ENCODE data around the gene LMCD1. TPM values are rescaled to one million over a fixed set of nuclear protein-coding genes. Genes with fewer than 3 reads are reported as not detected.
A peak's percentile ranks its signal among the peaks of the same experiment; 100 is the strongest.

Gene LMCD1
- total RNA-seq, 1 donor from 2014 or later: 1.3 TPM

- Mint-ChIP-seq H3K36me3 (ENCODE audit: unreplicated experiment) (no peaks in the 10 kb centered on the region), H3K27me3 (ENCODE audit: unreplicated experiment) (no peaks in the 10 kb centered on the region), H3K4me3 (ENCODE audit: unreplicated experiment) (no peak overlapping the region), H3K4me1 (ENCODE audit: low read depth, unreplicated experiment) (peaks cover 23% of the 10 kb centered on the region), H3K27ac (ENCODE audit: unreplicated experiment) (no peak overlapping the region), H3K9me3 (ENCODE audit: unreplicated experiment) (peaks cover 1% of the 10 kb centered on the region)
- no peak for TF ChIP-seq CTCF (IDR thresholded peaks at IDR 0.05; ENCODE audit: partially characterized antibody, unreplicated experiment)
- DNase-seq: no peak
Observed at GRCh38 chr3:8524656-8525399, 23.2 kb downstream of the LMCD1 start.

GRCh38 chr3:8525893-8526292 lies 24.3 kb downstream of the LMCD1 start:
- no peak for DNase-seq
- H3K4me1 Mint-ChIP-seq (ENCODE audit: low read depth, unreplicated experiment): peaks cover 23% of the 10 kb centered on the region
- no peak overlapping the region for H3K27ac Mint-ChIP-seq (ENCODE audit: unreplicated experiment)
- no peak overlapping the region for H3K4me3 Mint-ChIP-seq (ENCODE audit: unreplicated experiment)
- H3K27me3 Mint-ChIP-seq (ENCODE audit: unreplicated experiment): no peaks in the 10 kb centered on the region
- no peak for TF ChIP-seq CTCF (IDR thresholded peaks at IDR 0.05; ENCODE audit: partially characterized antibody, unreplicated experiment)
- H3K9me3 Mint-ChIP-seq (ENCODE audit: unreplicated experiment): peaks cover 1% of the 10 kb centered on the region
- no peaks in the 10 kb centered on the region for H3K36me3 Mint-ChIP-seq (ENCODE audit: unreplicated experiment)

GRCh38 chr3:8529181-8529637 lies 27.6 kb downstream of the LMCD1 start:
- Mint-ChIP-seq H3K4me3 (ENCODE audit: unreplicated experiment) (peak overlapping the region; percentile 10), H3K4me1 (ENCODE audit: low read depth, unreplicated experiment) (peaks cover 18% of the 10 kb centered on the region), H3K36me3 (ENCODE audit: unreplicated experiment) (peaks cover 5% of the 10 kb centered on the region), H3K9me3 (ENCODE audit: unreplicated experiment) (no peaks in the 10 kb centered on the region), H3K27me3 (ENCODE audit: unreplicated experiment) (no peaks in the 10 kb centered on the region), H3K27ac (ENCODE audit: unreplicated experiment) (peak overlapping the region; percentile 19)
- TF ChIP-seq CTCF (IDR thresholded peaks at IDR 0.05; ENCODE audit: partially characterized antibody, unreplicated experiment): no peak
- DNase-seq: no peak

- TF ChIP-seq CTCF (IDR thresholded peaks at IDR 0.05; ENCODE audit: partially characterized antibody, unreplicated experiment): no peak
- Mint-ChIP-seq H3K4me1 (ENCODE audit: low read depth, unreplicated experiment) (peaks cover 18% of the 10 kb centered on the region), H3K9me3 (ENCODE audit: unreplicated experiment) (no peaks in the 10 kb centered on the region), H3K4me3 (ENCODE audit: unreplicated experiment) (no peak overlapping the region), H3K36me3 (ENCODE audit: unreplicated experiment) (peaks cover 5% of the 10 kb centered on the region), H3K27ac (ENCODE audit: unreplicated experiment) (no peak overlapping the region), H3K27me3 (ENCODE audit: unreplicated experiment) (no peaks in the 10 kb centered on the region)
- no peak for DNase-seq
Observed at GRCh38 chr3:8529738-8530525, 28.3 kb downstream of the LMCD1 start.

GRCh38 chr3:8530581-8530980 lies 29.0 kb downstream of the LMCD1 start:
- peaks cover 18% of the 10 kb centered on the region for H3K4me1 Mint-ChIP-seq (ENCODE audit: low read depth, unreplicated experiment)
- no peak overlapping the region for H3K4me3 Mint-ChIP-seq (ENCODE audit: unreplicated experiment)
- H3K27me3 Mint-ChIP-seq (ENCODE audit: unreplicated experiment): no peaks in the 10 kb centered on the region
- no peak for DNase-seq
- H3K27ac Mint-ChIP-seq (ENCODE audit: unreplicated experiment): no peak overlapping the region
- no peak for TF ChIP-seq CTCF (IDR thresholded peaks at IDR 0.05; ENCODE audit: partially characterized antibody, unreplicated experiment)
- H3K9me3 Mint-ChIP-seq (ENCODE audit: unreplicated experiment): no peaks in the 10 kb centered on the region
- peaks cover 5% of the 10 kb centered on the region for H3K36me3 Mint-ChIP-seq (ENCODE audit: unreplicated experiment)
